ENCODE results near the gene ZNF791. TPM values are rescaled to one million over a fixed set of nuclear protein-coding genes. Genes with fewer than 3 reads are reported as not detected.
"Not testable (repeated sequence)": the region's sequence is repeated elsewhere in the genome, so short reads cannot be mapped to it uniquely, and the experiment has no call there.

The ZNF791 gene
- total RNA-seq, 1 donor from 2014 or later = 10.4 TPM

DNA sequence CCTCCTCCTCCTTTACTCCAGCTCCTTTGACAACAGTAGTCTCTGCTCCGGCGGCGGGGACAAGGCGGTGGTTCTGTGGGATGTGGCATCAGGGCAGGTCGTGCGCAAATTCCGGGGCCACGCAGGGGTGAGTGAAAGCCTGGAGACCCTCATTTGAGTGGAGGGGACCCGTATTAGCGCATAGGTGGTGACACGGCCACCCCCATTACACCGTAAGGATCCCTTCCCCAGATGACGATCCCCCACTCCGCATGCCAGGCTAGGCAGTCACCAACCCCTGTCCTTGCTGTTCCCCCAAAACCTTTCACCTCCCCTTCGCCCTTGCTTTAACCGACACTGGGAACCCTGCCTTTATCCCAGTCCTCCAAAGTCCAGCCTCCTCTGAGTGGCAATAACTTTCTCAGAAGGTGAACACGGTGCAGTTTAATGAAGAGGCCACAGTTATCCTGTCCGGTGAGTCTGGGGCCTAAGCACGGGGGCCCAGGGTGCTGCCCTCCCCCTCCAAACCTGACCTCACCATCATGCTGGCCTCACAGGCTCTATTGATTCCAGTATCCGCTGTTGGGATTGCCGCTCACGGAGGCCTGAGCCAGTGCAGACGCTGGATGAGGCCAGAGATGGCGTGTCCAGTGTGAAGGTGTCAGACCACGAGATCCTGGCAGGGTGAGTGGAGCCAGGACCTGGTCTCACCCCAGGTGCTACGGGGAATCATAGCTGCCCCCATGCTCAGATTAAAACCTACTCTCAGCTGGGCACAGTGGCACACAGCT, 59.6 kb downstream of the ZNF791 start:
- Histone ChIP-seq H3K9ac (ENCODE audit: low read depth in 1 of 3, low read length in 3 of 3) (peak overlapping the region; percentile 96 to 99 (median 98)), H3K27me3 (ENCODE audit: control insufficient read depth in 3 of 3, insufficient read depth in 3 of 3, low read length in 3 of 3) (no peaks in the 10 kb centered on the region), H3K36me3 (ENCODE audit: control insufficient read depth in 3 of 3, insufficient read depth in 3 of 3, low read length in 3 of 3) (peaks cover 24 to 27% (median 25%) of the 10 kb centered on the region in 3 donors), H3K4me3 (ENCODE audit: low read length in 3 of 3) (peak overlapping the region; percentile 86 to 98 (median 98)), H3K9me3 (ENCODE audit: control insufficient read depth in 3 of 3, low read length in 3 of 3) (no peaks in the 10 kb centered on the region), H3K27ac (ENCODE audit: low read depth, low read length) (peak overlapping the region; percentile 95), H3K4me1 (ENCODE audit: control insufficient read depth in 3 of 3, insufficient read depth in 3 of 3, low read length in 3 of 3) (peaks cover 42 to 49% (median 43%) of the 10 kb centered on the region in 3 donors)

GRCh38 chr19:12672744-12673143, 62.0 kb downstream of the ZNF791 start:
- peaks cover 22 to 29% (median 24%) of the 10 kb centered on the region in 3 donors for H3K4me1 ChIP-seq (ENCODE audit: control insufficient read depth in 3 of 3, insufficient read depth in 3 of 3, low read length in 3 of 3)
- H3K27ac ChIP-seq (ENCODE audit: low read depth, low read length) = no peak overlapping the region
- no peak overlapping the region for H3K4me3 ChIP-seq (ENCODE audit: low read length in 3 of 3)
- no peak overlapping the region for H3K9ac ChIP-seq (ENCODE audit: low read depth in 1 of 3, low read length in 3 of 3)
- H3K36me3 ChIP-seq (ENCODE audit: control insufficient read depth in 3 of 3, insufficient read depth in 3 of 3, low read length in 3 of 3) = peaks cover 37 to 49% (median 44%) of the 10 kb centered on the region in 3 donors
- H3K9me3 ChIP-seq (ENCODE audit: control insufficient read depth in 3 of 3, low read length in 3 of 3) = no peaks in the 10 kb centered on the region
- H3K27me3 ChIP-seq (ENCODE audit: control insufficient read depth in 3 of 3, insufficient read depth in 3 of 3, low read length in 3 of 3) = no peaks in the 10 kb centered on the region

GRCh38 chr19:12675399-12675798, 64.7 kb downstream of the ZNF791 start:
- Histone ChIP-seq H3K4me3 (ENCODE audit: low read length in 3 of 3) (no peak overlapping the region), H3K4me1 (ENCODE audit: control insufficient read depth in 3 of 3, insufficient read depth in 3 of 3, low read length in 3 of 3) (peaks cover 11 to 12% (median 12%) of the 10 kb centered on the region in 3 donors), H3K9me3 (ENCODE audit: control insufficient read depth in 3 of 3, low read length in 3 of 3) (no peaks in the 10 kb centered on the region), H3K27ac (ENCODE audit: low read depth, low read length) (no peak overlapping the region), H3K36me3 (ENCODE audit: control insufficient read depth in 3 of 3, insufficient read depth in 3 of 3, low read length in 3 of 3) (peaks cover 51 to 68% (median 58%) of the 10 kb centered on the region in 3 donors), H3K9ac (ENCODE audit: low read depth in 1 of 3, low read length in 3 of 3) (no peak overlapping the region), H3K27me3 (ENCODE audit: control insufficient read depth in 3 of 3, insufficient read depth in 3 of 3, low read length in 3 of 3) (no peaks in the 10 kb centered on the region)

- H3K36me3 ChIP-seq (ENCODE audit: control insufficient read depth in 3 of 3, insufficient read depth in 3 of 3, low read length in 3 of 3) = peaks cover 51 to 68% (median 58%) of the 10 kb centered on the region in 3 donors
- H3K9ac ChIP-seq (ENCODE audit: low read depth in 1 of 3, low read length in 3 of 3) = no peak overlapping the region
- H3K4me3 ChIP-seq (ENCODE audit: low read length in 3 of 3) = no peak overlapping the region
- H3K9me3 ChIP-seq (ENCODE audit: control insufficient read depth in 3 of 3, low read length in 3 of 3) = no peaks in the 10 kb centered on the region
- H3K27ac ChIP-seq (ENCODE audit: low read depth, low read length) = no peak overlapping the region
- H3K4me1 ChIP-seq (ENCODE audit: control insufficient read depth in 3 of 3, insufficient read depth in 3 of 3, low read length in 3 of 3) = peaks cover 8 to 10% (median 9%) of the 10 kb centered on the region in 3 donors
- no peaks in the 10 kb centered on the region for H3K27me3 ChIP-seq (ENCODE audit: control insufficient read depth in 3 of 3, insufficient read depth in 3 of 3, low read length in 3 of 3)
These were observed 65.2 kb downstream of the ZNF791 start for GRCh38 chr19:12675940-12676339.

DNA sequence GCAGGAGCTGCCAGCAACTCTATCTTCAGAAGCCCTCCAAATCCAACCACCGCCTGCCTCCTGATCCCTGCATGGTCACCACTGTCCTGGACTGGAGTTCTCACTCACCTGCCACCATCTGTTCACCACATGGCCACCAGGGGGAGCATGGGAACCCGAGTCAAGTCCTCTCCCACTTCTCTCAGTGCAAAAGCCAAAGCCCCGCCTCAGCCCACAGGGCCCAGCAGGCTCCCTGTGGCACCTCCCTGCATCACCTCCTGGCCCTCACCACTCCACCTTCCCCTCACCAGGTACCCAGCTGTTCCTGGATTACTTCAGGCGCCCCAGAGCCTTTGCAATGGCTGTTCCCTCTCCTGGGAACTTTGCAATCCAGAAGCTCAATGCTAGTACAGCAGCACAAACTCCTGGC, 65.7 kb downstream of the ZNF791 start:
- no peaks in the 10 kb centered on the region for H3K27me3 ChIP-seq (ENCODE audit: control insufficient read depth in 3 of 3, insufficient read depth in 3 of 3, low read length in 3 of 3)
- H3K9ac ChIP-seq (ENCODE audit: low read depth in 1 of 3, low read length in 3 of 3) = no peak overlapping the region
- H3K27ac ChIP-seq (ENCODE audit: low read depth, low read length) = no peak overlapping the region
- no peak overlapping the region for H3K4me3 ChIP-seq (ENCODE audit: low read length in 3 of 3)
- no peaks in the 10 kb centered on the region for H3K9me3 ChIP-seq (ENCODE audit: control insufficient read depth in 3 of 3, low read length in 3 of 3)
- H3K36me3 ChIP-seq (ENCODE audit: control insufficient read depth in 3 of 3, insufficient read depth in 3 of 3, low read length in 3 of 3) = peaks cover 51 to 68% (median 58%) of the 10 kb centered on the region in 3 donors
- H3K4me1 ChIP-seq (ENCODE audit: control insufficient read depth in 3 of 3, insufficient read depth in 3 of 3, low read length in 3 of 3) = peaks cover 8 to 14% (median 12%) of the 10 kb centered on the region in 3 donors

GRCh38 chr19:12676928-12677327, 66.2 kb downstream of the ZNF791 start:
- Histone ChIP-seq H3K4me1 (ENCODE audit: control insufficient read depth in 3 of 3, insufficient read depth in 3 of 3, low read length in 3 of 3) (peaks cover 8 to 16% (median 12%) of the 10 kb centered on the region in 3 donors), H3K9ac (ENCODE audit: low read depth in 1 of 3, low read length in 3 of 3) (no peak overlapping the region), H3K9me3 (ENCODE audit: control insufficient read depth in 3 of 3, low read length in 3 of 3) (no peaks in the 10 kb centered on the region), H3K27me3 (ENCODE audit: control insufficient read depth in 3 of 3, insufficient read depth in 3 of 3, low read length in 3 of 3) (no peaks in the 10 kb centered on the region), H3K27ac (ENCODE audit: low read depth, low read length) (no peak overlapping the region), H3K4me3 (ENCODE audit: low read length in 3 of 3) (no peak overlapping the region), H3K36me3 (ENCODE audit: control insufficient read depth in 3 of 3, insufficient read depth in 3 of 3, low read length in 3 of 3) (peaks cover 51 to 67% (median 58%) of the 10 kb centered on the region in 3 donors)

DNA sequence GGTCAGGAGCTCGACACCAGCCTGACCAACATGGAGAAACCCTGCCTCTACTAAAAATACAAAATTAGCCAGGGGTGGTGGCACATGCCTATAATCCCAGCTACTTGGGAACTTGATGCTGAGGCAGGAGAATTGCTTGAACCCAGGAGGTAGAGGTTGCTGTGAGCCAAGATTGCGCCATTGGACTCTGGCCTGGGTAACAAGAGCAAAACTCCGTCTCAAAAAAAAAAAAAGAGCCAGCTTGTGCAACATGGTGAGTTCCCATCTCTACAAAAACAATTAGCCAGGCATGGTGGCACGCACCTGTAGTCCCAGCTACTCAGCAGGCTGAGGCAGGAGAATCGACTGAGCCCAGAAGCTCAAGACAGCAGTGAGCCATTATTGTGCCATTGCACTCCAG, 67.3 kb downstream of the ZNF791 start:
- not testable (repeated sequence) for H3K27me3 ChIP-seq (ENCODE audit: control insufficient read depth in 3 of 3, insufficient read depth in 3 of 3, low read length in 3 of 3); H3K4me3 ChIP-seq (ENCODE audit: low read length in 3 of 3); H3K9ac ChIP-seq (ENCODE audit: low read depth in 1 of 3, low read length in 3 of 3); H3K27ac ChIP-seq (ENCODE audit: low read depth, low read length); H3K9me3 ChIP-seq (ENCODE audit: control insufficient read depth in 3 of 3, low read length in 3 of 3)
- H3K4me1 ChIP-seq (ENCODE audit: control insufficient read depth in 3 of 3, insufficient read depth in 3 of 3, low read length in 3 of 3) = peaks cover 12 to 16% (median 12%) of the 10 kb centered on the region in 3 donors
- peaks cover 49 to 56% (median 53%) of the 10 kb centered on the region in 3 donors for H3K36me3 ChIP-seq (ENCODE audit: control insufficient read depth in 3 of 3, insufficient read depth in 3 of 3, low read length in 3 of 3)

DNA sequence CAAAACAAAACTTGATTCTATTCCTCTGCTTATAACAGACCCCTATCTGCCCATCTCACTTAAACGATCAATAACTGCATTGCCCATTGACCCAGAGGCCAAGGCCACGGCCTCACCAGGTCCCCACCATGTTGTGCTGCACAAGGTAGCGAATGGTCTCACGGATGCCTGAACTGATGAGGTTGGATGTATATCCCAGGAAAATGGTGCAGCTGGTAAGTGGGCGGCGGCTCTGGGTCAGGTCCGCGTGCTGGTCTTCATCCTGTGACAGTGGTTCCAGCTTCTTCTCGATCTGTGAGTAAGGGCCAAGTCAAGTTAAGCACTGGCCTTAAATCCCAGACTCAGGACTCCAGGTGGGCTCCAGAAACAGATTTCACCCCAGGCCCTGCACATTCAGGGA, 69.3 kb downstream of the ZNF791 start:
- Histone ChIP-seq H3K36me3 (ENCODE audit: control insufficient read depth in 3 of 3, insufficient read depth in 3 of 3, low read length in 3 of 3) (peaks cover 37 to 45% (median 43%) of the 10 kb centered on the region in 3 donors), H3K4me3 (ENCODE audit: low read length in 3 of 3) (no peak overlapping the region), H3K4me1 (ENCODE audit: control insufficient read depth in 3 of 3, insufficient read depth in 3 of 3, low read length in 3 of 3) (peaks cover 12 to 16% (median 12%) of the 10 kb centered on the region in 3 donors)

GRCh38 chr19:12681074-12681987, 70.6 kb downstream of the ZNF791 start, which contains the start of gene DHPS:
Gene DHPS, minus strand, starts transcription at chr19:12681880. Its CDS starts 114 bp downstream, at chr19:12681766.
- H3K27me3 ChIP-seq (ENCODE audit: control insufficient read depth in 3 of 3, insufficient read depth in 3 of 3, low read length in 3 of 3) = no peaks in the 10 kb centered on the region
- peaks cover 25 to 32% (median 31%) of the 10 kb centered on the region in 3 donors for H3K36me3 ChIP-seq (ENCODE audit: control insufficient read depth in 3 of 3, insufficient read depth in 3 of 3, low read length in 3 of 3)
- no peaks in the 10 kb centered on the region for H3K9me3 ChIP-seq (ENCODE audit: control insufficient read depth in 3 of 3, low read length in 3 of 3)

More for the DNA sequence above, 69.3 kb downstream of the ZNF791 start:
- Histone ChIP-seq H3K9me3 (ENCODE audit: control insufficient read depth in 3 of 3, low read length in 3 of 3) (no peaks in the 10 kb centered on the region), H3K9ac (ENCODE audit: low read depth in 1 of 3, low read length in 3 of 3) (no peak overlapping the region), H3K27ac (ENCODE audit: low read depth, low read length) (no peak overlapping the region), H3K27me3 (ENCODE audit: control insufficient read depth in 3 of 3, insufficient read depth in 3 of 3, low read length in 3 of 3) (no peaks in the 10 kb centered on the region)

More at GRCh38 chr19:12681074-12681987, 70.6 kb downstream of the ZNF791 start, which contains the start of gene DHPS:
- peak within 1 kb of the TSS; percentile 98 to 99 (median 99) for H3K9ac ChIP-seq (ENCODE audit: low read depth in 1 of 3, low read length in 3 of 3)
- peak within 1 kb of the TSS; percentile 93 to 98 (median 97) for H3K4me3 ChIP-seq (ENCODE audit: low read length in 3 of 3)
- H3K4me1 ChIP-seq (ENCODE audit: control insufficient read depth in 3 of 3, insufficient read depth in 3 of 3, low read length in 3 of 3) = peaks cover 12 to 16% (median 12%) of the 10 kb centered on the region in 3 donors
- peak within 1 kb of the TSS; percentile 97 for H3K27ac ChIP-seq (ENCODE audit: low read depth, low read length)
